Ovary (tissue), 3 donors: ENCODE measurements around the gene CASTOR1.

Experiments
- POLR2A ChIP-seq: fragments of 450-650 bp; IDR thresholded peaks from one replicate; pipeline ENCODE4 v1.6.1; 2017; ENCODE audit warnings: antibody characterized with exemption, mild to moderate bottlenecking, moderate library complexity
- TF ChIP-seq, protein P1 (sequence below), 3 donors: fragments of 450-650 bp in 2 of 3; fragments of 200-600 bp in 1 of 3; IDR thresholded peaks; one replicate each; pipeline versions ENCODE4 v1.5.1 to v1.8.0; 2016 to 2022; ENCODE audit warnings: antibody characterized with exemption in 3 of 3, mild to moderate bottlenecking in 1 of 3
- donor health status: DM: no; HTN: no; CAD: no.

DNA sequence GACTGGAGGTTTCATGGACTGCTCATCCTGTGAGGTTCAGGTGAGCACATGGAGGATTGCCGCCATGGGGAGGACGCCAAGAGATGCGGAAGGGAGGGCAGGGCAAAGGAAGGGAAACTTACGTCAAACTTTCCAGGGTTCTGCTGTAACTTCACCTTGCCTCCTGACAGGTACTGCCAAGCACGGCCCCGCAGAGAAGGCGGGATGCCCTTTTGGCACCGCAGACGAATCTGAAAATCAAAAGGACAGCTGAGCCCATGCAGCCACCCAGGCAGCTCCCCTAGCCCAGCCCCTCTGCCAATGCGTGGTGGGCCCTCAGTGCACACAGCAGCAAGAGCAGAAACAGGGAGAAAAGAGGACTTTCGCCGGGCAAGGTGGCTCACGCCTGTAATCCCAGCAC, 10.0 kb upstream of the CASTOR1 start:
- TF ChIP-seq, protein P1, sequence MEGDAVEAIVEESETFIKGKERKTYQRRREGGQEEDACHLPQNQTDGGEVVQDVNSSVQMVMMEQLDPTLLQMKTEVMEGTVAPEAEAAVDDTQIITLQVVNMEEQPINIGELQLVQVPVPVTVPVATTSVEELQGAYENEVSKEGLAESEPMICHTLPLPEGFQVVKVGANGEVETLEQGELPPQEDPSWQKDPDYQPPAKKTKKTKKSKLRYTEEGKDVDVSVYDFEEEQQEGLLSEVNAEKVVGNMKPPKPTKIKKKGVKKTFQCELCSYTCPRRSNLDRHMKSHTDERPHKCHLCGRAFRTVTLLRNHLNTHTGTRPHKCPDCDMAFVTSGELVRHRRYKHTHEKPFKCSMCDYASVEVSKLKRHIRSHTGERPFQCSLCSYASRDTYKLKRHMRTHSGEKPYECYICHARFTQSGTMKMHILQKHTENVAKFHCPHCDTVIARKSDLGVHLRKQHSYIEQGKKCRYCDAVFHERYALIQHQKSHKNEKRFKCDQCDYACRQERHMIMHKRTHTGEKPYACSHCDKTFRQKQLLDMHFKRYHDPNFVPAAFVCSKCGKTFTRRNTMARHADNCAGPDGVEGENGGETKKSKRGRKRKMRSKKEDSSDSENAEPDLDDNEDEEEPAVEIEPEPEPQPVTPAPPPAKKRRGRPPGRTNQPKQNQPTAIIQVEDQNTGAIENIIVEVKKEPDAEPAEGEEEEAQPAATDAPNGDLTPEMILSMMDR (IDR thresholded peaks at IDR 0.05), result no peak
- TF ChIP-seq POLR2A, result no peak
